Sigmoid colon (tissue), 4 donors: ENCODE measurements around the gene CYP2D6.

Experiments used
- CTCF ChIP-seq, 4 experiments: fragments of 450-650 bp in 3 of 4; fragments of 200-600 bp in 1 of 4; IDR thresholded peaks; one replicate each; pipeline ENCODE4 v1.5.1; 2016 to 2019; ENCODE audit warnings: antibody characterized with exemption in 4 of 4, mild to moderate bottlenecking in 3 of 4, moderate library complexity in 2 of 4
- EP300 ChIP-seq, 4 donors: sonication (generic); formaldehyde crosslinking; IDR thresholded peaks; one replicate each; pipeline ENCODE4 v1.6.1; 2017; ENCODE audit warnings: antibody characterized with exemption in 4 of 4
- POLR2A ChIP-seq, 2 donors: fragments of 450-650 bp; IDR thresholded peaks; one replicate each; pipeline ENCODE4 v1.6.1; 2016; ENCODE audit warnings: antibody characterized with exemption in 2 of 2, mild to moderate bottlenecking in 2 of 2, moderate library complexity in 2 of 2
- POLR2AphosphoS5 ChIP-seq, 4 donors: sonication (generic); formaldehyde crosslinking; IDR thresholded peaks; one replicate each; pipeline ENCODE4 v1.6.1; 2017; ENCODE audit warnings: antibody characterized with exemption in 4 of 4

GRCh38 chr22:42127606-42128005 lies 3.0 kb downstream of the CYP2D6 start:
- TF ChIP-seq CTCF (IDR thresholded peaks at IDR 0.05) (no peak), POLR2AphosphoS5 (IDR thresholded peaks at IDR 0.05) (no peak), POLR2A (IDR thresholded peaks at IDR 0.05) (no peak), EP300 (IDR thresholded peaks at IDR 0.05) (no peak)
